ENCODE data around the gene MTLN. TPM values are rescaled to one million over a fixed set of nuclear protein-coding genes. Genes with fewer than 3 reads are reported as not detected.

The MTLN gene
- total and polyA plus RNA-seq, 2 of the 13 experiments (the other 11 are each of a cell fraction or from before 2014, with no cell fraction given), result 37.1 to 50.4 TPM

- TF ChIP-seq ARID3A (IDR thresholded peaks at IDR 0.05; ENCODE audit: low read depth, low read length) (peak; percentile 62; the same call in 1 of the 2 replicates), PHF8 (CRISPR knock-in tag; IDR thresholded peaks at IDR 0.05) (peak; percentile 83), PRMT3 (CRISPR knock-in tag; IDR thresholded peaks at IDR 0.05; ENCODE audit: borderline replicate concordance, low read depth) (no peak), ZNF879 (CRISPR knock-in tag; IDR thresholded peaks at IDR 0.05) (no peak), MTERF4 (CRISPR knock-in tag; IDR thresholded peaks at IDR 0.05) (peak; percentile 91; the same call in 1 of the 2 replicates), AFF4 (CRISPR knock-in tag; IDR thresholded peaks at IDR 0.05) (no peak), RFXAP (CRISPR knock-in tag; IDR thresholded peaks at IDR 0.05; ENCODE audit: borderline replicate concordance) (peak; percentile 92), FOXO4 (CRISPR knock-in tag; conservative IDR thresholded peaks at IDR 0.05) (no peak), FOXP4 (CRISPR knock-in tag; IDR thresholded peaks at IDR 0.05) (peak; percentile 40; the same call in 1 of the 2 replicates), ZNF343 (CRISPR knock-in tag; IDR thresholded peaks at IDR 0.05) (no peak), NR2F6 (IDR thresholded peaks at IDR 0.05) (peak; percentile 56; the same call in 1 of the 2 replicates), NR2F6 (CRISPR knock-in tag; IDR thresholded peaks at IDR 0.05) (peak; percentile 80), MTA1 (CRISPR knock-in tag; IDR thresholded peaks at IDR 0.05; ENCODE audit: borderline replicate concordance) (peak; percentile 50; the same call in 1 of the 2 replicates), SNAPC2 (CRISPR knock-in tag; IDR thresholded peaks at IDR 0.05) (peak; percentile 72; the same call in 1 of the 2 replicates), HNRNPUL1 (IDR thresholded peaks at IDR 0.05; ENCODE audit: low read depth, low read length) (no peak), POLR2AphosphoS5 (IDR thresholded peaks at IDR 0.05; ENCODE audit: low read depth, low read length) (peak; percentile 83), SP1 (IDR thresholded peaks at IDR 0.05) (no peak), SP1 (CRISPR knock-in tag; IDR thresholded peaks at IDR 0.05) (peak; percentile 99), HIVEP1 (CRISPR knock-in tag; IDR thresholded peaks at IDR 0.05) (0 out of 2 replicates have a peak, but pooled peaks have one; percentile 48)
Observed at GRCh38 chr2:110204408-110205385, 7.7 kb downstream of the MTLN start, which contains the start of gene NPHP1 (continued).

Measured in HepG2 (cell line).